GM18507 (cell line): Measurements from ENCODE around the gene ZFPL1.

Experiments
- DNase-seq: peaks from one replicate; pipeline ENCODE4 v3.0.0; 2011; ENCODE audit warnings: low read depth; ENCODE audit not compliant: insufficient read length; ENCODE audit errors: extremely low spot score
- FAIRE-seq: peaks from 2 replicates; lab custom pipeline; 2011; peaks lifted over from hg19 to GRCh38; lab: Jason Lieb, UNC

ZFPL1 gene

DNA sequence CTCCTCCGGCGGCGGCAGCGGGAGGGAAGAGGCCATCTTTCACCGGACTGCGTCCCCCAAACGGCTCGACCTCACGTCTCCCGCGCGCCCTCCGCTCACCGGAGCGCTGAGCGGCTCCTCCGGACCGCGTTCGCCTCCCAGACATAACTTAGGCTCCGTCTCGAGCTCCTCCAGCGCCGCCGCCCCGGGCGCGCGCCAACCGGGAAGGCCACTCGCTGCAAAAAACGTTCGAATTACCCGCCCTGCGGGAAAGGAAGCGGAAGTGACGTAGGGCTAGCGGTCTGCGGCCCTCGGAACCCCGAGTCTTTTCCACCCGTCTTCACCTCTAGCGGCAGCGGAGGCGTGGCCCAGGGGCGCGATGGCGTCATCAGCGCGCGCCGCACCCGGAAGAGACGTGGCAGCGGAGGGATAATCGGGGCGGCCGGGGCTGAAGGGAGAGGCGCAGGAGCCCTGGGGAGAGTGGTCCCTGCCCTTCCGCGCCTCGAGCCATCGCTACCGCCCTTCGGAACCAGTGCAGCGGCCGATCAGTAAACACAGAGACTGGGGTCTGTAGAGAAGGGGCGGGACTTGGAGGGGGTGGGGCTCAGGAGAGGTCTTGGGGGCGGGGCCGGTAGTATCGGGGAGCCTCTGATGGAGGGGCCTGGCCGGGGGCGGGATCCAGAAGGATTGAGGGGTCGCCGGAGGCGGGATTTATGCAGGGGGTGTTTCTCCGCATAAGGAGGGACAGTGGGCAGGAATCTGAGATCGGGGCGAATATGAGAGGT lies at the start of gene ZFPL1, which contains the start of gene CDCA5:
ZFPL1 (plus strand) TSS at position 389 of the 764 bp plus-strand sequence. CDS start 477 bp downstream, outside the sequence.
CDCA5 (minus strand) TSS at position 207 of the 764 bp plus-strand sequence; CDS start at position 145, 62 bp downstream.
- FAIRE-seq (peak; percentile 95), DNase-seq (peak; percentile 98)

DNA sequence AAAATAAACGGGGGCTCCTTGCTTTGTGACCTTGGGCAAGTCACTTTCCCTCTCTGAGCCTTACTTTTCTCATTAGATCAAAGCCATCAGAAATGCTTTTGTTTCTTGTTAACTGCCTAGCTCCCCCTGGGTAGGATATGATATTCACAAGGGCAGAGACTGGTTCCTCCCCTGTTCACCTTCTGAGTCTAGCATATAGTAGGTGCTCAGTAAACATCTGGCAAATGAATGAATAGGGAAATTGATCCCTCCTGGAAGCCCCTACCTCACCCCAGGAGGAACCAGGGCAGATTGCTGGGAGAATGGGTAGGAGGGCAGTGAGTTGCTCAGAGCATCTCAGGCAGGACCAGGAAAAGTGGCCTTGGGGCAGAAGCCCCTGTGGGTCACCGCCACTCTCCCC lies 49.6 kb upstream of the ZFPL1 start:
- no peak for FAIRE-seq

DNA sequence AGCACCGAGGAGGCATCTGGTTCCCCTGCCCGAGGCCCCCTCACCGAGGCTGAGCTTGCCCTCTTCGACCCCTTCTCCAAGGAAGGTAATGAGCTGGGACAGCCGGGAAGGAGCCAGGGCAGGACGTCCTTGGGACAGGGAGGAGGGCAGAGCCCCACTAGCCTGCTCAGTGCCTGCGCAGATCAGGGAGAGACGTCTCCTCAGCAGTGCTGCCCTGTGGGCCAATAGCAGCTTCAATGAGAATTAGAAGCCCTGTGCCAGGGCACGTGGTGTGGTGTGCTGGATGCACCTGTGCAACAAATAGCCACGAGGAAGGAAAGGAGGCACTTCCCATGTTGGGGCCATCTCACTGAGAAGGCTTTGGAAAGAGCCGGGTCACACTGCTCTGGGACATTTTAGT lies 48.4 kb upstream of the ZFPL1 start:
- FAIRE-seq (no peak), DNase-seq (no peak)

More for the DNA sequence above, 49.6 kb upstream of the ZFPL1 start:
- DNase-seq, result no peak

DNA sequence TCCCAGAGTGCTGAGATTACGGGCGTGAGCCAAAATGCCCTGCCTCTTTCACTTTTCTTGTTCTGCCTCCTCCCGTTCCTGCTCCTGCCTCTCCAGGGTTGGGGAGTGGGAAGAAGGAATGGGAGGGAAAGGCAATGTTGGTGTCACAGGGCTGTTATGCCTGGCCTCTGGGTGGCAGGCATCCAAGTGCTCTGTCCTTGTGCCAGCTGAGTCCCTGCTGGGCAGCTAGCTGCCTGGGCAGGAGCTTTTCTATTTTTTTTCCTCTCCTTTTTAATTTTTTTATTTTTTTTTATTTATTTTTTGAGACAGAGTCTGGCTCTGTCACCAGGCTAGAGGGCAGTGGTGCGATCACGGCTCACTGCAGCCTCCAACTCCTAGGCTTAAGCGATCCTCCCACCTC lies 47.1 kb upstream of the ZFPL1 start:
- FAIRE-seq (no peak), DNase-seq (no peak)

DNA sequence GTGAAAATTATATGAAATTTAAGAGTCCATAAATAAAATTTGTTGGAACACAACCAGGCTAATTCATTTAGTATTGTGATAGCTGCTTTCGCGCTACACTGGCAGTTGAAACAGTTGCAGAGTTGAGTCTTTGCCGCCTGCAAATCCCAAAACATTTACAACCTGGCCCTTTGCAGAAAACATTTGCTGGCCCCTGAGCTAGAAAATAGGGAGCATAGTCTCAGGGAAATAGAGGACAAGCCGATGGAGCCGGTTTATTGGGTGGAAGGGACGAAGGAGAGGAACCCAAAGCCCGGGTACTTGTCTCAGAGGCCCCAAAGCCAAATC lies 43.5 kb upstream of the ZFPL1 start:
- FAIRE-seq (no peak), DNase-seq (no peak)

DNA sequence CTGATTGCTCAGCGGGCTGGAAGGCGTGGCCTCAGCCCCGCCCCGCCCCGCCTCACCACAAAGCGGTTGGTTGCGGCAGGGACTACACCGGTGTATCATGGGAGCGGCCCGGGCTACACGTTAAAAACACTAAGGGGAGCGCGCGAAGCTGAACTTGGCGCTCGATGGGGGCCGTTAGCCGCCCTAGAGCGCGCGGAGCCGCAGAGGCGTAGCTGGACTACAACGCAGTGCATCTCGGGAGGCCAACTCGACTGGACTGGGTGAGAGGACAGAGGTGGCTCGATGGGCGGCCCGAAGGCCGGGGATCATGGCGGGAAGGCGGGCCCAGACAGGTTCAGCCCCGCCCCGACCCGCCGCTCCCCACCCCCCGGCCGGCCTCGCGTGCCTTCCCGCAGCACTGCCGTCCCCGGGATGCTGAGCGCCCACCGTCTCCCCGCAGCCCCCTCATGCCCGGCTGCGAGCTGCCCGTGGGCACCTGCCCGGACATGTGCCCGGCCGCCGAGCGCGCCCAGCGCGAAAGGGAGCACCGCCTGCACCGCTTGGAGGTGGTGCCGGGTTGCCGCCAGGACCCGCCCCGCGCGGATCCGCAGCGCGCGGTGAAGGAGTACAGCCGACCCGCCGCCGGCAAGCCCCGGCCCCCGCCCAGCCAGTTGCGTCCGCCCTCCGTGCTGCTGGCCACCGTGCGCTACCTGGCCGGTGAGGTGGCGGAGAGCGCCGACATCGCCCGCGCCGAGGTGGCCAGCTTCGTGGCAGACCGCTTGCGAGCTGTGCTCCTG lies 43.0 kb upstream of the ZFPL1 start, which contains the start of gene SAC3D1:
SAC3D1 (plus strand) TSS at position 364 of the 776 bp plus-strand sequence; CDS start at position 447, 83 bp downstream.
- FAIRE-seq (peak; percentile 97), DNase-seq (peak; percentile 92)

DNA sequence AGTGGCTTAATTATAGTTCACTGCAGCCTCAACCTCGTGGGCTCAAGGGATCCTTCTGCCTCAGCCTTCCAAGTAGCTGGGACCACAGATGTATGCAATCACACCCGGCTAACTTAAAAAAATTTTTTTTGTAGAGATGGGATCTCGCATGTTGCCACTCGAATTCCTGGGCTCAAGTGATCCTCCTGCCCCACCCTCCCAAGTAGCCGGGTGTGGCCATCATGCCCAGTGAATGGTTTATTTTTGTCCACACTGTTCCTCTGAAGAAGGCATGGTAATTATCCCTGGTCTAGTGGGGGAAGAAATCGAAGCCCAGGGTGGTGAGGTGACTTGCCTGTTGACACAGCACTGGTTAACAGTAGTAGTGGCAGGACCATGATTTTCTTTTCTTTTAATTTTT lies 41.1 kb upstream of the ZFPL1 start:
- FAIRE-seq (no peak), DNase-seq (no peak)

DNA sequence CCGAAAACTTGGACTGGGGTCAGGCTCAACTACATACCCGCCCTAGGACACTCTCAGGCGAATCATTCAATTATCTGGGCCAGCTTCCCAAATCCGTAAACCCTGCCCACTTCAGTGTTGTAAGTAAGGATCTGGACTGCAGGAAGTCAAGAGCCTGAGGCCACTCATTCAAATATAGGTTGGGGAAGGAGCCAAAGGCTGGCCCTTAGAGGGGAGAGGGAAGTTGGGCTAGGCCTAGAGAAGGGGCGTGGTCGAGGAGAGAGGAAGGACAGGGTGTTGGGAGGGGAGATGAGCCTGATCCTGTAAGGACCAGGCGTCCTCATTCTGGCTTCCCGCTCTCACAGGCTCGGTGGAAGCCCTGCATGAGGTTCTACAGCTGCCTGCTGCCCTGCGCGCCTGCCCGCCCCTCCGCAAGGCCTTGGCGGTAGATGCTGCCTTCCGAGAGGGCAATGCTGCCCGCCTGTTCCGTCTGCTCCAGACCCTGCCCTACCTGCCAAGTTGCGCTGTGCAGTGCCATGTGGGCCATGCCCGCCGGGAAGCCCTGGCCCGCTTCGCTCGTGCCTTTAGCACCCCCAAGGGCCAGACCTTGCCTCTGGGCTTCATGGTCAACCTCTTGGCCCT lies 40.0 kb upstream of the ZFPL1 start:
- no peak for FAIRE-seq
- no peak for DNase-seq

DNA sequence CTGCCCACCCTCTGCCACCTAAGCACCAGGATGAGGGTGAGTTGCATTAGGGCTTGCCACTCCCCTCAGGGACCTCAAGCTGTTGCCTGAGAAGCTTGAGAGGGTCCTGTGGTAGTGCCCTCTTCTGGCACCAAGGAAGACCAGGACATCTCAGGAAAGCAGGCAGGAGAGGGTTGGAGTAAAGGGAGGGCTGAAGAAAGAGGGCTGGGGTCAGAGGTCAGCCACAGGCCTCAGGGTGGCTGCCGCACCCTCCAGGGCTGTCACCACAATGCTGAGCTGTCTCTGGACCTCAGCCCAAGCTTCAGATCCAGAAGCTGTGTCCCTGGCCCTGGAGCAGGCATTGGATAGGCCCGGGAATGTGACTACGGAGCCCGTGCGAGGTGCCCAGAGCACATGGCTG lies 39.0 kb upstream of the ZFPL1 start:
- DNase-seq (no peak), FAIRE-seq (no peak)

DNA sequence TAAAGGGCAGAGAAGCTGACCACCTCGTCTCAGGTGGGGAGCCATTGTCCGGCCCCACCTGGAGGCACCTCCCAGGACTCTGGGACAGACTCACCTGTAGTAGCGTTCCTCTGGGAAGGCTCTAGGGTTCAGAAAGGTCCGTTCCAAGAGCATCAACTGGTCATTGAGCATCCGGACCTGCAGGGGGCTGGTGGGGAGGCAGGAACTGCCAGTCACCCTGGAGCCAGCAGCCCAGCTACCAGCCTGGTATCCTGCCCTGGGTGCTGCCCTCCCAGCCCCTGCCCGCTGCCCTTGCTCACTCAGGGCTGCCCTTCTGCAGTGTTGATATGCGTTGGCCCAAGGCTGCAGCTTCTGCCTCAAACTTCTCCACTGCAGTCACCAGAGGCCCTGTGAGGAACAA lies 38.3 kb upstream of the ZFPL1 start:
- FAIRE-seq (no peak), DNase-seq (no peak)

DNA sequence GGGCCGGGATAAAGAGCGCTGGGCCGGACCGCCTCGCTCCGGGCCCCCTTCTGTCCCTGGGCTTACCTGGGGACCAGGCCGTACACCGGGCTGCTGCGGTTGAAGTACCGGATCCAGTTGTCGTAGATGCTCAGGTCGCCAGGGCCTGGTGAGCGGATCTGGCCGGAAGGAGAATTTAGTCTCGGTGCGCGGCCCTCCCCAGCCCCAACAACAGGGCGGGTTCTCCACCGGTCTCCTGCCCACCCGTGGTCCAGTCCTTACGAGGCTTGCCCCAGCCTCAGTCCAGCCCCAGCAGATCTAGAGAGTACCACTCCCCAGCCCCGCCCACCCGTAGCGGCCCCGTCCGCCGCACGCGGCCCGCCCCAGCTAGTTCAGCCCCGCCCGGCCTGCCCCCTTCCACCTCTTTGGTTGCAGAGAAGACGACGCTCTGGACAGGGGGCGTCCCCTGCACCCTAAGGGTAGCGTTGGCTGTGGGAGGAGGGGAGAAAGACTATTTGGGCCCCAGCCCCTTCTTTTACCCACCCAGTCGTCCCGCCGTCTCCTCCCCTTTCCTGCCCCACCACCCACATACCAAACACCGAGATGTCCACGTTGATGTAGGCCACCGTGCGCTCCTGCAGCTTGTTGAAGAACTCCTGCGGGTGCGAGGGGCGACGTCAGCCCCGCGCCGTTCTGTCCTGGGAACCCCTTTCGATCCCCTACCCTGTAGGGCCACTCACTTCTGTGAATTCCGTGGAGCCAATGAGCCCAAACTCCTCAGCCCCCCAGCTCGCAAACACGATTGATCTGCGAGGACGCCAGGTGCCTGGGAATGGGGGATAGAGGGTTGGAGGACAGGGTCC lies 36.2 kb upstream of the ZFPL1 start:
- FAIRE-seq, result no peak

DNA sequence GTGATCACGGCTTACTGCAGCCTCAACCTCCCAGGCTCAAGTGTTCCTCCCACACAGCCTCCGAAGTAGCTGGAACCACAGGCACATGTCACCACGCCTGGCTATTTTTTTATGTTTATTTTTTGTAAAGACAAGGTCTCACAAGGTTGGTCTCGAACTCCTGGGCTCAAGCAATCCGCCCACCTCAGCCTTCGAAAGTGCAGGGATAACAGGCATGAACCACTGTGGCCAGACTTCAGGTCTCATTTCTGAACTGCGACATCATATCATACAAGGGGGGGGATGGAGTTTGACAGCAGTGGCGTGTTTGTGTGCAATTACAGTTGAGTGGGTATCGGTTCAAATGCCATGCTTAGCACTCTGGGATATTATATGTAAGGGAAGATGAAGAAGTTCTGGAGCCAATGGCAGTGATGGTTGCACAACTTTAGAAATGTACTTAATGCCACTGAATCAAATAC lies 32.6 kb upstream of the ZFPL1 start:
- FAIRE-seq, result no peak

More for the DNA sequence above, 36.2 kb upstream of the ZFPL1 start:
- no peak for DNase-seq

DNA sequence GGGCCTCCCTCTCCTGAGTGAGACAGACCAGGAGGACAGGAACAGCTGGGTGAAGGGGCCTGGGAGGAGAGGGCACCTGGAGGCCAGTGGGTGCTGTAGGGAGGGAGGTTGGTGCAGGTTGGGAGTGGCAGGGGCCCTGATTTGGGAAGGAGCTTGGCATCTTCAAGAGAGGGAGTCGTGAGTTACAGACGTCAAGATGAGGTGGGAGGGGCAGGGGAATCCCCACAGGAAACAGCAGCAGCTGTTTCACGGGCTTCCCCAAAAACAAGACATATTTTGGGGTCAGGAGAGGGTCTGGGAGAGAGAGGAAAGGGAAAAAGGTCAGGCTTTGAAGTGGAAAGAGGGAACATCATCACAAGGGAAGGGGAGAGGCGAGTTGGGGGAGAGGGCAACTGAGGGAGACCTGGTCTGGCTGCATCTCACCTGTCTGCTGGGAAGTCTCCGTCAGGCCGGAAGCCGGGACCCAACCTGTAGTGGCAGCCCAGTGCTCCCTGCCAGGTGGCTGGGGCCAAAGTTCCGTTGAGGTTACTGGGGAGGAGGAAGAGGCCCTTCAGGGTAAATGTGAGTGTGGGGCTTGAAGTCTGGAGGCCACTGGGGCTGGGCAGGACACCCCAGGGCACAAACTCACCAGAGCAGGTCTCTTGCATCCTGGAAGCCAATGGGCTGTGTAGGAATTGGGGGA lies 30.1 kb upstream of the ZFPL1 start:
- DNase-seq (no peak), FAIRE-seq (peak; percentile 31)

More for the DNA sequence above, 32.6 kb upstream of the ZFPL1 start:
- DNase-seq, result no peak

DNA sequence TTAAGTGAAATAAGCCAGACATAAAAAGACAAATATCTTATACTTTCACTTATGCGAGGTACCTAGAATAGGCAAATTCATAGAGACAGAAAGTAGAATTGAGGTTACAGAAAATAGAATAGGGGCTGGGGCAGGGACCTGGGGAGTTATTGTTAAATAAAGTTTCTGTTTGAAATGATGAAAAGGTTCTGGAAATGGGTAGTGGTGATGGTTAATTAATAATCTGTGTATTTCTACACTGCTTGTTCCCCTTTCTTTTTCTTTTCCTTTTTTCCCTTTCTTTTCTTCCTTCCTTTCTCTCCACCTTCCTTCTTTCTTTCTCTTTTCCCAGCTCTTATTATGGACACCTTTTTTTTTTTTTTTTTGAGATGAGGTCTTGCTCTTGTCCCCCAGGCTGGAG lies 28.5 kb upstream of the ZFPL1 start:
- FAIRE-seq, result no peak
- DNase-seq, result no peak

DNA sequence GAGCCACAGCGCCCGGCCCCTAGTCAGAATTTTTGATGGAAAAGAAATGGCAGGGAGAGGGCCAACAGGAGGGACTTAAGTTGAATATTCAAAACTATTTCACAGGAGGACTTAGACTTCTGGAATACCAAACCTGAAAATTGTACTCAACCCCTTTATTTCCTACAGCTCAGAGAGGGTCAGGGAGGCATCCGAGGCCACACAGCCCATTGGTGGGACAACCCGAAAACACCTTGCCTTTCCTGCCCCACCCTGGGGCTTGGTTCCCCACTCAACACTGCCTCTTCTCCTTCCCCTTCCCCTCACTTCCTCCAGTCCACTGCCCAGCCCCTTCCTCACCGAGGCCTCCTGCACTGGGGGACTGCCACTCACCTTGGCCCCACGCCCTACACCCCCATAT lies 27.0 kb upstream of the ZFPL1 start:
- FAIRE-seq, result no peak
- no peak for DNase-seq

DNA sequence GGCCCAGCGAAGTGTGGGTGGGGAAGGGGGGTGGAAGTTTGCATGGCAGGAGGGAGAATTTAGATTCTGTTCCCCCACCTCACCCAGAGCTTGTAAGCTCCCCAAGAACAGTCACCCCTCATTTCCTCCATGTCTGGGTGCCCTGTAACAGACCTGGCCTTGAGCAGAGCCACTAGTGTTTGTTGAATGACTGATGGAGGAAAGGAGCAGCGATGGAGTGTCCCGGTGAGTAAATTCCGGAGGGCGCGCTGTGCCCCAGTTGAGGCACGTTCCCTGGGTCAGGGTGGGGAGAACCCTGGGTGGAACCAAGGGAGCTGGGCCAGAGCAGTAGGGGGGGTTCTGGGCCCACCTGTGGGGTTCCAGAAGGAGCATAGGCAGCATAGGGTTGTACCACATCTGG lies 26.5 kb upstream of the ZFPL1 start:
- FAIRE-seq (no peak), DNase-seq (no peak)

DNA sequence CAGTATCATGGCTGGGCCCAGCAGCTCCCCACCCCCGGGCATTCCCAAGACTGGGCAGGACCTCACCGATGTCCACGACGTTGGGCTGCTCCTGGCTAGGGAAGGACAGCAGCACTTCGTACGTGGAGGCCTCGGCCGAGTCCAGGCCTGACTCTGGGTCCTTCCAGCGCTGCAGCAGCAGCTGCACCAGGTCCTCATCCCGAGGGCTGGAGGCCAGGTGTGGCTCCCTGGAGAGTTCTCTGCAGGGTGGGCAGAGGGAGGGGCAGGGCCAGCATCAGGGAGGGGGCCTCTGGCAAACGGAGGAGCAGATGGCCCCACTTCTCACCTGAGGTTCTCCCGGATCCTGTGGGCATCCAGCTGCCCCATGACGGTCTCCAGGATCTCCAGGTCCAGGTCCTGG lies 26.0 kb upstream of the ZFPL1 start:
- FAIRE-seq (no peak), DNase-seq (no peak)

DNA sequence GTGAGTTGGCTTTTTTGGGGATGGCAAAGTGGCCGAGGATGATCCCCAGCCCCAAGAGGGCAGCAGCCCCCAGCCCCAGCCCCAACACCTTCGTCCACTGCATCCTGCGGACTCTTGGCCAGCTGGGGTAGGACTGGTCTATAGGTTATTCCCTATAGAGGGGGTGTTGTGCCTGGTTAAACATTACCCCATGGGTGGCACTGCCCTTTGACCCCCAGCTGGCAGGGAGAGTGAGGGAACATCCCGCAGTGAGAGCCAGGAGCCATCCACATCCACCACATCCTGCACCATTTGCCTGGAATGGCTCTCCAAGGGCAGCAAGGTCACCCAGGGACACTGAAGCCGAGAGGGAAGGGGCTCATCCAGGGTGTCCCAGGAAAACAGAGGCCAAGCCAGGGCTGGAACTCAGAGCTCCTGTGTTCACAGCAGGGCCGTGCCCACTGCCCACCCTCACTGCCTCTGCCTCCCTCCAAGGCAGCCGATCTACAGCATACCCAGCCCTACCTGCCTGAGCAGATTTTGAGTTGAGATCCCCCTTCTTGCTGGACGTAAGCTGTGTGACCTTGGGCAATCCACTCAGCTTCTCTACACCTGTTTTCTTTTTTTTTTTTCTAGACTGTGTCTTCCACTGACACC lies 25.5 kb upstream of the ZFPL1 start, which contains the start of gene NAALADL1:
NAALADL1 (minus strand) TSS at position 135 of the 636 bp plus-strand sequence; CDS start at position 103, 32 bp downstream.
- FAIRE-seq (no peak), DNase-seq (no peak)
